OCI-LY1 (cell line): Measurements from ENCODE around the gene NCSTN.

Experiments used
- CTCF ChIP-seq: fragments of 200-600 bp; sonication (generic), shearing (Covaris generic); IDR thresholded peaks from 2 replicates; pipeline ENCODE4 v1.5.1; 2017; ENCODE audit warnings: mild to moderate bottlenecking, antibody characterized with exemption, low read length, moderate library complexity, mixed read lengths
- EZH2 ChIP-seq: fragments of 200-600 bp; sonication (generic), shearing (Covaris generic); IDR thresholded peaks from 2 replicates; pipeline ENCODE4 v1.8.0; 2017; ENCODE audit warnings: borderline replicate concordance, mixed run types, mild to moderate bottlenecking, antibody characterized with exemption, low read length, moderate library complexity, mixed read lengths

- no peak for TF ChIP-seq CTCF
- TF ChIP-seq EZH2, result no peak
These were observed 57.7 kb downstream of the NCSTN start for GRCh38 chr1:160400646-160401486.
